Mesenchymal stem cell (in vitro differentiated cells and primary cell): ENCODE measurements around the gene SLCO3A1.

Source experiments
- DNase-seq: peaks from one replicate; pipeline ENCODE4 v3.0.0-alpha.2; 2013
- H2AFZ ChIP-seq: one replicate; pipeline ENCODE4 v1.6.1; 2013; ENCODE audit warnings: low read depth, mild to moderate bottlenecking, control low read depth, inconsistent platforms, low read length, moderate library complexity
- H2AK5ac ChIP-seq: 2 replicates; pipeline ENCODE4 v1.6.1; 2013; ENCODE audit warnings: low read length, moderate library complexity, mild to moderate bottlenecking, inconsistent platforms; ENCODE audit not compliant: severe bottlenecking
- H2BK120ac ChIP-seq: one replicate; pipeline ENCODE4 v1.6.1; 2013; ENCODE audit warnings: low read depth, mild to moderate bottlenecking, inconsistent platforms, low read length, moderate library complexity
- H2BK12ac ChIP-seq, 2 experiments: one replicate each; pipeline ENCODE4 v1.6.1; 2013; ENCODE audit warnings: inconsistent platforms in 2 of 2, low read length in 2 of 2, mild to moderate bottlenecking in 2 of 2, moderate library complexity in 2 of 2, control low read depth in 1 of 2
- H2BK15ac ChIP-seq: one replicate; pipeline ENCODE4 v1.6.1; 2013; ENCODE audit warnings: mild to moderate bottlenecking, low read depth, inconsistent platforms; ENCODE audit not compliant: poor library complexity, severe bottlenecking
- H2BK5ac ChIP-seq: 2 replicates; pipeline ENCODE4 v1.6.1; 2013; ENCODE audit warnings: low read depth, mild to moderate bottlenecking, low read length, control low read depth, inconsistent platforms; ENCODE audit not compliant: poor library complexity, severe bottlenecking
- H3K14ac ChIP-seq, 2 experiments: one replicate each; pipeline ENCODE4 v1.6.1; 2013; ENCODE audit warnings: inconsistent platforms in 2 of 2, low read length in 2 of 2, control low read depth in 1 of 2, mild to moderate bottlenecking in 1 of 2, moderate library complexity in 1 of 2
- H3K18ac ChIP-seq, 2 experiments: one replicate each; pipeline ENCODE4 v1.6.1; 2013; ENCODE audit warnings: inconsistent platforms in 2 of 2, low read length in 2 of 2, control low read depth in 1 of 2, low read depth in 1 of 2, mild to moderate bottlenecking in 1 of 2
- H3K23ac ChIP-seq, 2 experiments: one replicate each; pipeline ENCODE4 v1.6.1; 2013; ENCODE audit warnings: inconsistent platforms in 2 of 2, low read length in 2 of 2, mild to moderate bottlenecking in 2 of 2, moderate library complexity in 2 of 2, control low read depth in 1 of 2
- H3K27ac ChIP-seq: 2 replicates; pipeline ENCODE4 v1.5.1; 2013; ENCODE audit warnings: mild to moderate bottlenecking, moderate library complexity, low read length, control low read depth, inconsistent platforms; ENCODE audit not compliant: poor library complexity, severe bottlenecking
- H3K27me3 ChIP-seq, 2 experiments: 2 replicates each; pipeline versions ENCODE4 v1.6.1 to v1.7.0; 2013; ENCODE audit warnings: low read length in 2 of 2, mild to moderate bottlenecking in 2 of 2, moderate library complexity in 2 of 2, control low read depth in 1 of 2, inconsistent platforms in 1 of 2; ENCODE audit not compliant: control insufficient read depth in 1 of 2, insufficient read depth in 1 of 2
- H3K36me3 ChIP-seq, 2 experiments: 2 replicates each; pipeline versions ENCODE4 v1.6.1 to v1.7.0; 2013; ENCODE audit warnings: low read length in 2 of 2, control low read depth in 1 of 2, inconsistent platforms in 1 of 2, low read depth in 1 of 2, mild to moderate bottlenecking in 1 of 2; ENCODE audit not compliant: insufficient read depth in 2 of 2, control insufficient read depth in 1 of 2
- H3K4ac ChIP-seq, 2 experiments: one replicate each; pipeline ENCODE4 v1.6.1; 2013; ENCODE audit warnings: inconsistent platforms in 2 of 2, low read length in 2 of 2, mild to moderate bottlenecking in 2 of 2, moderate library complexity in 2 of 2, control low read depth in 1 of 2, low read depth in 1 of 2
- H3K4me1 ChIP-seq: 2 replicates; pipeline ENCODE4 v1.6.1; 2013; ENCODE audit warnings: low read depth, low read length, control low read depth; ENCODE audit not compliant: control insufficient read depth, insufficient read depth
- H3K4me2 ChIP-seq: 2 replicates; pipeline ENCODE4 v1.6.1; 2013; ENCODE audit warnings: low read length, mild to moderate bottlenecking, inconsistent platforms; ENCODE audit not compliant: poor library complexity, severe bottlenecking
- H3K4me3 ChIP-seq, 2 experiments: 2 replicates each; pipeline versions ENCODE4 v1.5.1 to v1.7.0; 2013; ENCODE audit warnings: low read length in 2 of 2, mild to moderate bottlenecking in 2 of 2, control low read depth in 1 of 2, low read depth in 1 of 2; ENCODE audit not compliant: insufficient read depth in 1 of 2
- H3K79me1 ChIP-seq: replicated peaks from 2 replicates; pipeline ENCODE4 v1.6.1; 2013; ENCODE audit warnings: mild to moderate bottlenecking, control low read depth, low read length, inconsistent platforms; ENCODE audit not compliant: poor library complexity, severe bottlenecking
- H3K9ac ChIP-seq: 2 replicates; pipeline ENCODE4 v1.7.0; 2013; ENCODE audit warnings: mild to moderate bottlenecking, low read length, moderate library complexity
- H3K9me3 ChIP-seq: 2 replicates; pipeline ENCODE4 v1.7.0; 2013; ENCODE audit warnings: mild to moderate bottlenecking, low read length; ENCODE audit not compliant: control insufficient read depth
- H4K8ac ChIP-seq: one replicate; pipeline ENCODE4 v1.6.1; 2013; ENCODE audit warnings: inconsistent platforms, mild to moderate bottlenecking, low read length, moderate library complexity
- H4K91ac ChIP-seq: one replicate; pipeline ENCODE4 v1.6.1; 2013; ENCODE audit warnings: mild to moderate bottlenecking, low read length, inconsistent platforms
- WGBS: methylation state at CpG from one replicate; pipeline ENCODE4 v1.1.7; 2013; ENCODE audit warnings: mixed read lengths; 5-methylcytosine and 5-hydroxymethylcytosine counted together

Gene SLCO3A1

DNA sequence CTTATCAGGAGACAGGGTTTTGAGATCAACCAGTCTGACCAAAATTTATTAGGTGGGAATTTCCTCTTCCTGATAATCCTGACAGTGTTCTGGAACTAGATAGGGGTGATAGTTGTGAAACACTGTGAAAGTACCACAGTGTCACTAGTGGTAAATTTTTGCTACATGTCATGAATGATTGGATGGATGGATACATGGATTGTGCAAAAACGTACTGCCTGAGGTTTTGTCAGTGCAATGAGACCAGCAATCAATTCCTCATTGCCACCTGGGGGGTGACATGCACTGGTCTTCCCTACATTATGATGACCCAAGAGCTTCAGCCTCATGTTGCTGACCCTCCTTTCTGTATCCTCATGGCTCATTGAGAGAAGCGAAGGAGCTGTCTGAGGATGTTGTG lies 123.5 kb downstream of the SLCO3A1 start:
- Histone ChIP-seq H3K9ac (no peak overlapping the region), H4K8ac (no peak overlapping the region), H3K4me2 (no peak overlapping the region), H2AFZ (no peak overlapping the region), H3K9me3 (no peaks in the 10 kb centered on the region), H3K23ac (no peak overlapping the region), H3K36me3 (no peaks in the 10 kb centered on the region), H2BK12ac (no peak overlapping the region), H4K91ac (no peak overlapping the region), H2BK120ac (no peak overlapping the region), H3K27ac (no peak overlapping the region), H3K18ac (no peak overlapping the region), H3K27me3 (no peaks in the 10 kb centered on the region), H2BK5ac (no peak overlapping the region), H3K4me1 (no peaks in the 10 kb centered on the region), H3K4ac (no peak overlapping the region), H3K14ac (no peak overlapping the region), H3K79me1 (peaks cover 3% of the 10 kb centered on the region), H3K4me3 (no peak overlapping the region), H2AK5ac (no peak overlapping the region), H2BK15ac (no peak overlapping the region)
- 60% methylated on average over 2 of the region's 2 CpGs for WGBS
- no peak for DNase-seq

DNA sequence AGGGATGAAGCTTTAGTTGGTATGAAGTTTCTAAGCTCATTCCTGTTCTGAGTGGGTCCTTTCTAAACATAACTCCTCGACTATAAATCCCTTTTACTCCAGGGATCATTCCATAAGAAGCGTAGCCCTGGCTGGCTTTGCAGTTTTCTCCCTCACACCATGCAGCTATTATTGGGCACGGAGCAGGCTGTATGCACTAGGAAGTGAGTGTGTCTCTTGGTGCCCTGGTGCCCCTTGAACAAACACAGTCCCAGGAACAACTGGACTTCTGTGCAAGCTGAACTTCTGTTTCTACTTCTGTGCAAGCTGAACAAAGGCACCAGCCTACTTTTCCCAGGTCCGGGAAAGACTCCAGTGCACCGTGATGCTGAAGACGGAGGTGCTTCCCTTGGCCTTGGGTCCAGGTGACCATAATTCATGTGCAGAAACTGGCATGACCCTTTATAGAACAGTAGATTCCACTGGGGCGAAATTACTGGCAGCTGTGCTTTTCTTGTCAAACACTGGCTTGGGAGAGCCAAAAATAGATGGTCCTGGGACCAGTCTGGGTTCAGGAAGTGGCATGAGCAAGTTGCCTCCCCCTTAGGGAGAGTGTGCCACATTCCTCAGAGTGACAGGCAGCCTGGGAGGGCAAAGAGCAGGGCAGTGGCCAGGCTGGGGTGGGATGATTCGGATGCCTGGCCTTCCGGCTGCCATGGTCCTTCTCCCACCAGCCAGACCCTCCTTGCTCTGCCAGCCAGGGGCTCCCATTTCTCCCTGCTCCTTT lies 127.2 kb downstream of the SLCO3A1 start:
- Histone ChIP-seq H4K91ac (no peak overlapping the region), H2BK15ac (no peak overlapping the region)
- WGBS = 83% methylated on average over 8 of the region's 9 CpGs

DNA sequence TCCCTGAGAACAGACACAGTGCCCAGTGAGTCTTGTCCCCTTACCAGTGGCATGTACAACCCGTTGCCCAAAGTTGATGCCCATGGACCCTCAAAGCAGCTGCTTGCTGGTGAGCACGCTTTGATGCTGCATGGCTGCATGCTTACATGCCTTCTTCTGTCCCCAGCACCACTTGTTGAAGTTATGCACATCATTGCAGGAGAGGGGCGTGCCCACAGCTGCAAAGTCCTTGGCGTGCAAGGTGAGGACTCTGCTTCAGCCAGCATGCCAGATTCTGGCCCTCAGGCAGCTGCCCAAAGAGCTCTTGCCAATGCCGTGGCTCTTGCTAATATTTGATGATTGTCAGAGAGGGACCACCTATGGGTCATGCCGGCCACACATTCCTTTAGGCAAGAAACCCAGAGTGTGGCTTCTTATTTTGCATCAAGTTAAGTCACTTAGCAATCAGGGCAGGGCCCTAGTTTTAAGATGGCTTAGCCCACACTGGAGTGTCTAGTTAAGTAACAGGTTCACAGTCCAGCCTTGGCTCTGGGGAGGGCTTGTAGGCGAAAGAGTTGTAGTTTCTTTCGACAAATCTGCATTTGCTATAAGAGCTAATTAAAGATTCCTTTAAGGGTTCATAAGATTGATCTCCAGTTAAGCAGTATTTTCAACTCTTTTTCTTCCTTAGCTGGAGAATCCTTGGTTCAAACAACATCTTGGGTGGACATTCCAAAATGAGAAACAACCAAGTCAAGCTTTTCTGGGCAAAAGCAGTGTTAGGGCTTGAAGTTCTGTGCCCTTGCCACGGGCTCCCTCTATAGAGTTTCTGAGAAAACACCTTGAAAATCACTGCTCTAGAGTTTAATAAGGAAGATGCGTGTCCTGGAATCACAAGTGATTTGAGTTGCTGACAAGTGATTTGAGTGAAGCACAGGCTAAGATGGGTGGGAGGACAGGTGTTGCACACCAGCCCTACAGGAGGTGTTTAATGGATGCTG lies 128.6 kb downstream of the SLCO3A1 start:
- 67% methylated on average over 8 of the region's 10 CpGs for WGBS
- no peak overlapping the region for H2BK12ac ChIP-seq
- H3K27ac ChIP-seq = no peak overlapping the region
- H2BK120ac ChIP-seq = no peak overlapping the region
- no peak overlapping the region for H2AK5ac ChIP-seq
- no peak overlapping the region for H4K91ac ChIP-seq
- H3K14ac ChIP-seq = no peak overlapping the region
- peaks cover 4% of the 10 kb centered on the region for H3K79me1 ChIP-seq
- no peak overlapping the region for H3K18ac ChIP-seq
- H3K9ac ChIP-seq = no peak overlapping the region
- H3K4me1 ChIP-seq = no peaks in the 10 kb centered on the region
- no peak overlapping the region for H3K4me2 ChIP-seq
- no peak overlapping the region for H2AFZ ChIP-seq
- H2BK15ac ChIP-seq = no peak overlapping the region
- H2BK5ac ChIP-seq = no peak overlapping the region
- H3K36me3 ChIP-seq = no peaks in the 10 kb centered on the region
- no peaks in the 10 kb centered on the region for H3K9me3 ChIP-seq
- no peak overlapping the region for H3K4me3 ChIP-seq
- DNase-seq = no peak
- H4K8ac ChIP-seq = no peak overlapping the region
- no peaks in the 10 kb centered on the region for H3K27me3 ChIP-seq
- H3K23ac ChIP-seq = no peak overlapping the region
- no peak overlapping the region for H3K4ac ChIP-seq

More for the DNA sequence above, 127.2 kb downstream of the SLCO3A1 start:
- H2BK5ac ChIP-seq = no peak overlapping the region
- H3K27ac ChIP-seq = no peak overlapping the region
- no peak overlapping the region for H3K9ac ChIP-seq
- no peak overlapping the region for H3K23ac ChIP-seq
- no peaks in the 10 kb centered on the region for H3K27me3 ChIP-seq
- peaks cover 3% of the 10 kb centered on the region for H3K79me1 ChIP-seq
- H4K8ac ChIP-seq = no peak overlapping the region
- H3K4me2 ChIP-seq = no peak overlapping the region
- H3K4ac ChIP-seq = no peak overlapping the region
- H3K36me3 ChIP-seq = no peaks in the 10 kb centered on the region
- no peak overlapping the region for H2AK5ac ChIP-seq
- DNase-seq = no peak
- no peak overlapping the region for H3K14ac ChIP-seq
- no peak overlapping the region for H3K18ac ChIP-seq
- H2BK12ac ChIP-seq = no peak overlapping the region
- H3K9me3 ChIP-seq = no peaks in the 10 kb centered on the region
- no peaks in the 10 kb centered on the region for H3K4me1 ChIP-seq
- H3K4me3 ChIP-seq = no peak overlapping the region
- H2AFZ ChIP-seq = no peak overlapping the region
- H2BK120ac ChIP-seq = no peak overlapping the region

DNA sequence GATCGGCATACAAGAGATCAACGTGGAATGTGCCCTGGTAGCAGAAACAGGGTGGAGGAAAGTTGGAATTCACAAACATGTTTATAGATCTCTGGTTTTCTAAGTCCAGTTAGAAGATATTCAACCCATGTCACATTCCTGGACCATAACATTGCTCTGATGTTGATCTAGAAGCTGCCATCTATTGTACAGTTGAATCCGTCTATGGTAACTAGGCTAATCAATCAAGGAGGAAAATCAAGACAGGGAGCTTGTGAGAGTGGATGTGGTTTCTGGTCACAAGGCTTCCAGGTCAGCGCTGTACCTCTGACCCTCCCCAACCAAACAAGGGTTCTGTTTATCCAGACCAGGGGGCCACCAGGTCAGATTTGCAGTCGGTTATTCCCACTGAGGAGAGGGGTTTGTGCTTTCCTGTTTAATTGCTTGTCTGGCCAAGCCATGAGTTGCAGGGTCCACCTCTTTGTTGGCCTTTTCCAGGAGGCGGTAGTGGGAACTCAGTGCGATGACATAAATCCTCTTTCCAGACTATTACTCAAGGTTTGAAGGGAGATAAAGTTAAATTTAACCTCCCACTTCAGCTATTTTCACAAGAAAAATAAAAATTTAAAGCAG lies 130.3 kb downstream of the SLCO3A1 start:
- H3K23ac ChIP-seq = no peak overlapping the region
- no peaks in the 10 kb centered on the region for H3K4me1 ChIP-seq
- no peak overlapping the region for H3K18ac ChIP-seq
- no peak for DNase-seq
- H3K4me3 ChIP-seq = no peak overlapping the region
- no peak overlapping the region for H3K9ac ChIP-seq
- no peak overlapping the region for H3K4ac ChIP-seq
- no peak overlapping the region for H3K14ac ChIP-seq
- no peak overlapping the region for H2BK120ac ChIP-seq
- no peak overlapping the region for H2BK12ac ChIP-seq
- H3K9me3 ChIP-seq = no peaks in the 10 kb centered on the region
- no peak overlapping the region for H3K27ac ChIP-seq
- no peak overlapping the region for H2AK5ac ChIP-seq
- H2BK15ac ChIP-seq = no peak overlapping the region
- H2BK5ac ChIP-seq = no peak overlapping the region
- H4K91ac ChIP-seq = no peak overlapping the region
- peaks cover 1% of the 10 kb centered on the region for H3K79me1 ChIP-seq
- no peak overlapping the region for H3K4me2 ChIP-seq
- H3K27me3 ChIP-seq = no peaks in the 10 kb centered on the region
- WGBS = 77% methylated on average over 3 of the region's 7 CpGs
- no peak overlapping the region for H2AFZ ChIP-seq
- H3K36me3 ChIP-seq = no peaks in the 10 kb centered on the region
- no peak overlapping the region for H4K8ac ChIP-seq
